ENCODE data around the gene CA10.

The CA10 gene

GRCh38 chr17:52030052-52030451 lies 128.5 kb downstream of the CA10 start:
- H3K4me3 ChIP-seq (ENCODE audit: low read depth, low read length): no peak overlapping the region
- H3K4me2 ChIP-seq (ENCODE audit: low read length): no peak overlapping the region
- no peaks in the 10 kb centered on the region for H3K36me3 ChIP-seq (ENCODE audit: control insufficient read depth, insufficient read depth, low read length)
- no peaks in the 10 kb centered on the region for H3K79me2 ChIP-seq
- no peaks in the 10 kb centered on the region for H3K27me3 ChIP-seq (ENCODE audit: control insufficient read depth, insufficient read depth, low read length)
- TF ChIP-seq CTCF (IDR thresholded peaks at IDR 0.05): no peak
- no peaks in the 10 kb centered on the region for H3K9me3 ChIP-seq (ENCODE audit: control insufficient read depth, low read length)
- no peak overlapping the region for H3K27ac ChIP-seq
- H2AFZ ChIP-seq: no peak overlapping the region
- no peak overlapping the region for H3K9ac ChIP-seq
- H3K4me1 ChIP-seq: no peaks in the 10 kb centered on the region

- Histone ChIP-seq H3K27me3 (ENCODE audit: control insufficient read depth, insufficient read depth, low read length) (no peaks in the 10 kb centered on the region), H3K79me2 (no peaks in the 10 kb centered on the region), H3K27ac (no peak overlapping the region), H3K4me2 (ENCODE audit: low read length) (no peak overlapping the region), H3K4me3 (ENCODE audit: low read depth, low read length) (no peak overlapping the region), H3K36me3 (ENCODE audit: control insufficient read depth, insufficient read depth, low read length) (no peaks in the 10 kb centered on the region), H3K9ac (no peak overlapping the region), H2AFZ (no peak overlapping the region), H3K4me1 (no peaks in the 10 kb centered on the region), H3K9me3 (ENCODE audit: control insufficient read depth, low read length) (no peaks in the 10 kb centered on the region)
- TF ChIP-seq CTCF (IDR thresholded peaks at IDR 0.05): no peak
Measured at GRCh38 chr17:52027620-52028295, 130.8 kb downstream of the CA10 start.

GRCh38 chr17:52027081-52027480 lies 131.4 kb downstream of the CA10 start:
- TF ChIP-seq CTCF (IDR thresholded peaks at IDR 0.05): no peak
- Histone ChIP-seq H3K9me3 (ENCODE audit: control insufficient read depth, low read length) (no peaks in the 10 kb centered on the region), H3K9ac (no peak overlapping the region), H3K27me3 (ENCODE audit: control insufficient read depth, insufficient read depth, low read length) (no peaks in the 10 kb centered on the region), H2AFZ (no peak overlapping the region), H3K36me3 (ENCODE audit: control insufficient read depth, insufficient read depth, low read length) (no peaks in the 10 kb centered on the region), H3K4me3 (ENCODE audit: low read depth, low read length) (no peak overlapping the region), H3K4me2 (ENCODE audit: low read length) (no peak overlapping the region), H3K79me2 (no peaks in the 10 kb centered on the region), H3K27ac (no peak overlapping the region), H3K4me1 (no peaks in the 10 kb centered on the region)

GRCh38 chr17:52026075-52026474 lies 132.4 kb downstream of the CA10 start:
- no peak overlapping the region for H3K4me2 ChIP-seq (ENCODE audit: low read length)
- no peak overlapping the region for H3K27ac ChIP-seq
- TF ChIP-seq CTCF (IDR thresholded peaks at IDR 0.05): no peak
- no peaks in the 10 kb centered on the region for H3K79me2 ChIP-seq
- H3K27me3 ChIP-seq (ENCODE audit: control insufficient read depth, insufficient read depth, low read length): no peaks in the 10 kb centered on the region
- no peak overlapping the region for H3K9ac ChIP-seq
- no peaks in the 10 kb centered on the region for H3K4me1 ChIP-seq
- H3K9me3 ChIP-seq (ENCODE audit: control insufficient read depth, low read length): no peaks in the 10 kb centered on the region
- H3K36me3 ChIP-seq (ENCODE audit: control insufficient read depth, insufficient read depth, low read length): no peaks in the 10 kb centered on the region
- no peak overlapping the region for H2AFZ ChIP-seq
- H3K4me3 ChIP-seq (ENCODE audit: low read depth, low read length): no peak overlapping the region

GRCh38 chr17:52025236-52025635 lies 133.3 kb downstream of the CA10 start:
- TF ChIP-seq CTCF (IDR thresholded peaks at IDR 0.05): no peak
- no peak overlapping the region for H3K27ac ChIP-seq
- H3K4me1 ChIP-seq: no peaks in the 10 kb centered on the region

More at GRCh38 chr17:52025236-52025635, 133.3 kb downstream of the CA10 start:
- H3K4me2 ChIP-seq (ENCODE audit: low read length): no peak overlapping the region
- H3K9ac ChIP-seq: no peak overlapping the region
- no peak overlapping the region for H2AFZ ChIP-seq
- H3K9me3 ChIP-seq (ENCODE audit: control insufficient read depth, low read length): no peaks in the 10 kb centered on the region
- no peaks in the 10 kb centered on the region for H3K36me3 ChIP-seq (ENCODE audit: control insufficient read depth, insufficient read depth, low read length)
- no peaks in the 10 kb centered on the region for H3K27me3 ChIP-seq (ENCODE audit: control insufficient read depth, insufficient read depth, low read length)
- H3K79me2 ChIP-seq: no peaks in the 10 kb centered on the region
- H3K4me3 ChIP-seq (ENCODE audit: low read depth, low read length): no peak overlapping the region

All from parathyroid adenoma (tissue), 2 donors.